Measurements from ENCODE around the gene ANAPC2.

The ANAPC2 gene

DNA sequence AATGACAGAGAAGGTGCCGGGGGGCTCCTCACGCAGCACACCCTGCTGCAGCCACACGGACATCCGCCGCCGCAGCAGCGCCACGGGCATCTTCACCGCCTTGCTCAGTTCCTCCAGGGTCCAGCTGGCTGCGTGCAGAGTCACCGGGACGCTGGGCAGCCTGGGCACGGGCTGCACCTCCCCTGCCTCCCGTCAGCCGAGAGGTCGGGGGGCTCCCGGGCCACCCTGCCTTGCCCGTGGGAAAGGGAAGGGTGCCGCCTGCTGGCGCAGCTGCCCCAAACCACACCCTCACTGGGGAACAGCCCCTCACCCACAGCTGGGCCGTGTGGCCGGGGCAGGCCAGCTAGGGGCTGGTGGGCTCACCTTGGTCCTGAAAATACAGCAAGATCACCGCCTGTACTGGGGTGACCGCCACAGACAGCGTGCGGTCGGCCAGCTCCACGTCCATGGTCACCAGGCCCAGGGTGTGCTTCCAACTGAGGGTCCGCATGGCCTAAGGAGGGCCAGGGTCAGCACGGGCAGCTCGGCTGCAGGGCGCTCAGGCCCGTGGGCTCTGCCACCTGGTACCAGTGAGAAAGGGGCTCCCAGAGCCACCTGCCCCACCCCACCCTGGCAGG is 12.9 kb downstream of the ANAPC2 start:
- no peak for DNase-seq (ENCODE audit: low read depth)

DNA sequence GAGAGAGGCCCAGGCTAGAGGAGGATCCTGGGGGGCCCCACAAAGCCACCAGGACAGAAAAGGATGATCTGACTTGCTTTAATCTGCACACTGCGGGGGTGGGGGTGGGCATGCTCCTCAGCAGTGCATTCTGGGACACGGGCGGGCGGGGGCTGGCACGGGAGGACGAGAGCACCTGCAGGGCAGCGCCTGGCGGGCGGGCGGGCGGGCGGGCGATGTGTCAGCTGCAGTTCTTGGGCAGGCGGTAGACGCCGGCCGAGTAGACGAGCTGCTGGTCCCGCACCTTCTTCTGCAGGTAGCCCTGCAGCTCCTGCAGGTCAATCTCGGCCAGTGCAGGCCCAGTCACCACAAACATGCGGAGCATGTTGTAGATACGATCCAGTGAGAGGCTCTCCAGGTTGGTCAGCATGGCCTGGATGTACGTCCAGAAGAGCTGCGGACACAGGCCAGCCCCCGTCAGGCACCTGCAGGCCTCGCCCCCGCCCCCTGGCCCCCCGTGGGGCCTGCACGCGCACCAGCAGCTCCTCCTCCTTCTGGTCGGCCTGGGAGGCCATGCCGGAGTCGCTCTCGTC is 13.6 kb downstream of the ANAPC2 start:
- no peak for DNase-seq (ENCODE audit: low read depth)

DNA sequence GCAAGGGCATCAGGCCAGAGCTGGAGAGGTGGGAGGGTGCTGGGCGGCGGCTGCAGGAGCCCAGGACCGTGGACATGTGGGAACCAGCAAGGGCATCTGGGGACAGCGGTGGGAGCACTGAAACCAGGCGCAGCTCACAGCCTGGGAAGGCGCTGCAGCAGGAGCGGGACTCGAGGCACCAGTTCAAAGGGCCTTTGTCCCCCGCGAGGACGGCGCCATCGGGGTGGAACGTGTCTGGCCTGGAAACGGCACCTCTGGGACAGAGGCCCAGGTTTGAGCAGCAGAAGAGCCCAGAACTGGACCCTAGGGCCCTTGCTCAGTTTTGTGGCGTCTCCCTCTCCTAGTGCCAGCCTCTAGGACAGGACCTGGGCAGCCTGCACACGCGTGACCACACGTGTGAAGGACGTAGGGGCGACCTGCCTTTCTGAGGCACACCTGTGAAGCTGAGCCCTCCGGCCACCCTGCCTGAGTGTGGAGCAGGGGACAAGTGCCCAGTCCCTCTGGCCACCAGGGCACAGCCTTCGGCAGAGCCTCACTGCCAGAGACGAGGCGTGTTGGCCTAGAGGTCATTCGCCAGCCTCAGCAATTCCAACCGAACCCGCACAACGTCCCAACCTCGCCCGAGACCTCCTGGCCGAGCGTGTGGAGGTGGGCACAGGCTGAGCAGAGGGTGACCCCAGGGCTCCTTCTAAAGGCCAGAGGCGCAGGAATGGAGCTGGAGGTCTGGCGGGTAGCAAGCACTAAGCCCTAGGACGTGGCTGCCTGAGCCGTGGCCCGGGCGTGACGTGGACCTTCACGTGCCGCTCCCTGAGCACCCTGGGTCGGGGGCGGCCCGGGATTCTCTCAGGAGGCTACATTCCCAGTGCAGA is 14.3 kb downstream of the ANAPC2 start:
- no peak for DNase-seq (ENCODE audit: low read depth)

DNA sequence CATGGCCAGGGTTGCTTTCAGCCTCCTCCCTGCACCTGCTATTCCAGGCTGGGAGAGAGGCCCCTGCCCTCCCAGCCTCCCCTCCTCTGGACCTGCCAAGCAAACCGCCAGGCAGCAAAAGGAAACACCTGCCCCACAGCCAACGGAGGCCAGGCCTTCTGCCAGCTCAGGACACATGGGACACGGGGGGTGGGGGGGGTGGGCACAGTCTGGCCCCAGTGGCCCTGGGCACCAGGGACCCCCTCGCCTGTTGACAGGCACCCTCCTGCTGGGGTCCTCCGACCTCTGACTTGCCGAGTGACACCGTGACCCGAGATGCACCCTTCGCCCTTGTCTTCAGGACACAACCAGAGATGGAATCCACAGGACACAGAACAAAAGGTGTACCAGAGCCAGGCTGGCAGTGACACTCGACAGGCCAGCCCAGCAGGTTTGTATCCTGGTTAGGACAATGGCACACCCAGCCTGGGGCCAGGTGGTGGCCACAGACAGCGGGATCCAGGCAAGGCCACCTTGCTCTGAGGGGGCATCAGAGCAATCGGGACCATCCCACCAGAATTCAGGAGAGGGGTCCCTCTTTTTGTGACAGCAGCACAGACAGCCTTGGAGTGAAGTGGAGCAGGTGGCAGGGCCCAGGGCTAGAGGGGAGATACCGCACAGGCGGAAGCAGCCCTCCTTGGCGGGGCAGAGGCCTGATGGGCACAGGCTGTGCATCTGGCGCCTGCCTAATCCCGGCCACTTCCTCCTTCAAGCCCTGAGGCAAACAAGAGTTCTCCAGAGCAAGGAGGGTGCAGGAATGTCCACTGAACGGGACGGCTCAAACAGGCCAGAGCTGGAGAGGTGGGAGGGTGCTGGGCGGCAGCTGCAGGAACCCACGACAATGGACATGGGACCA is 15.2 kb downstream of the ANAPC2 start:
- no peak for DNase-seq (ENCODE audit: low read depth)

DNA sequence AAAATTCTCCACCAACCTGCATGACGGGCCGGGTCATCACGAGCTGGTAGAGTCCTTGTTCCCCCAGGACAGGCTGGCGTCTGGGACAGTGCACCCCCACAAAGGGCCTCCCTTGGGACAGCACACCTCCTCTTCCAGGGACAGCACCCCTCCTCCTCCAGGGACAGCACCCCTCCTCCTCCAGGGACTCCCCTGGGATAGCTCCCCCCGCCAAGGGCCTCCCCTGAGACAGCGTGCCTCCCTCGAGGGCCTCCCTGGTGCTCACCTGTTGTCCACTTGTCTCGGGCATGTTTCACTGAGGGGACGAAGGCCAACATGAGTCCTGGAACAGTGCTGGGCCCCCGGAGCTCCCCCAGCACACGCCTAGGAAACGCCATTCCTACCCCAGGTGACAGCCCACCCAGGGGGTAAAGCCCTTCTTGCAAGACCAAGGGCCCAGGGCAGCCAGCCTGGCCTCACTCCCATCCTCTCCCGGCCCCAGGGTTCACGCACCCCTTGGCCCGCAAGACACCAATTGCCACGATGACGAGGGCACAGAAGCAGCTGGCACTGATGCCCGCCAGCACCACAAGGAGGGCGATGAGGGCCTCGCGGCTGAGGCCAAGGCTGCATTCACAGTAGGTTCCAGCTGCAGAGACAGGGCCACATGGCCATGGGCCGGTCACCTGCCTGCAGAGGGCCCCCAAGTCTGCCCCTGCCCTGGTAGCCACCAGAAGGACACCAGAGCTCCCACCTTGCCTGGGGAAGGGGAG is 17.0 kb downstream of the ANAPC2 start:
- no peak for DNase-seq (ENCODE audit: low read depth)

DNA sequence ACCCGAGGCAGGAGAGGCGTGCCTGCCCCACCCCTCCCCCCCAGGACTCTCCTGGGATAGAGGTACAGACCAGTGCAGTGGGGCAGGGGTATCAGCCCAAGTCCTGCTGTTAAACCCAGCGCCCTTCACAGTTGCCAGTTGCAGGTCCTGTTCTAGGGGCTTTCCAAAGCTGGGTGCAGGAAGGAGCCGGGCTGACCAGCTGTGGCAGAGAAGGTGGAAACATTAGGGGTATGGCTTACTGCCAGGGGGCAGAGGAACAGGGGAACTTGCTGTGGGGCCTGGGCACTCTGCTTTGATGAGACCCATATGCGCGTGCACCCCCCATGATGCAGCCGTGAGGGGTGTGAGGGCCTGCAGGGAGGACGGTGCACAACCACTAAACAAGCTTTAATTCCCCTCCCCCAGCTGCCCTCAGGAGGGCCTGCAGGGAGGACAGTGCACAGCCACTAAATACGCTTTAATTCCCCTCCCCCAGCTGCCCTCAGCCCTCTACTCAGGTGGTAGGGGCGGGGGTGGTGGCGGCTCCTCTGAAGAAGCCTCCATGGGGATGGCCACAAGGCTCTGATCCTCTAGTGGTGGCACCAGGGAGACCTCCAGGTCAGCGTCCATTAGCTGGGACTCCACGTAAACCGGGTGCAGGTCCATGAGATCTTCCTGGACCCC is 17.7 kb downstream of the ANAPC2 start:
- no peak for DNase-seq (ENCODE audit: low read depth)

DNA sequence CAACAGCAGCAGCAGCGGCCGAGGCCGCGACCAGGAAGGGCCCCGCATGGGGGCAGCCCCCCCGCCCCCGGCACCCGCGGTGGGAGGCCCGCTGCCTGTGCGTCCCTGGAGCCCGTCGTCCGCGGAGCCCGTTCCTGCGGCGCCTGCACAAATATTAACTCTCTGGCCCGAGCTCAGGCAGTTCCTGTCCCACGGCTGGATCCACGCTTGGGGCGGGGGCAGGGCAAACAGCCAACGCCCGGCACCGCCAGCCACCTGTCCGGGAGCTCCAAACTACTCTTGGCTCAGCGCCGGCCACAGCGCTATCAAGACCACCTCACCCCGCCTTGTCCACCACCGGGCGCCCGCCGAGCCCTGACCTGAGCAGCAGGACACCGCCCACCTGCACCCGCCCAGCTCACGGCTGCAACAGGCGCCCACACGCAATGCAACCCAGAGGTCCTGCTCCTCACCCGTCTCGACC is 18.4 kb downstream of the ANAPC2 start, which contains the start of gene LRRC26:
Gene LRRC26, minus strand, starts transcription at position 156 of the 463 bp plus-strand sequence. Its CDS starts 108 bp downstream, at position 48.
- DNase-seq (ENCODE audit: low read depth): no peak

DNA sequence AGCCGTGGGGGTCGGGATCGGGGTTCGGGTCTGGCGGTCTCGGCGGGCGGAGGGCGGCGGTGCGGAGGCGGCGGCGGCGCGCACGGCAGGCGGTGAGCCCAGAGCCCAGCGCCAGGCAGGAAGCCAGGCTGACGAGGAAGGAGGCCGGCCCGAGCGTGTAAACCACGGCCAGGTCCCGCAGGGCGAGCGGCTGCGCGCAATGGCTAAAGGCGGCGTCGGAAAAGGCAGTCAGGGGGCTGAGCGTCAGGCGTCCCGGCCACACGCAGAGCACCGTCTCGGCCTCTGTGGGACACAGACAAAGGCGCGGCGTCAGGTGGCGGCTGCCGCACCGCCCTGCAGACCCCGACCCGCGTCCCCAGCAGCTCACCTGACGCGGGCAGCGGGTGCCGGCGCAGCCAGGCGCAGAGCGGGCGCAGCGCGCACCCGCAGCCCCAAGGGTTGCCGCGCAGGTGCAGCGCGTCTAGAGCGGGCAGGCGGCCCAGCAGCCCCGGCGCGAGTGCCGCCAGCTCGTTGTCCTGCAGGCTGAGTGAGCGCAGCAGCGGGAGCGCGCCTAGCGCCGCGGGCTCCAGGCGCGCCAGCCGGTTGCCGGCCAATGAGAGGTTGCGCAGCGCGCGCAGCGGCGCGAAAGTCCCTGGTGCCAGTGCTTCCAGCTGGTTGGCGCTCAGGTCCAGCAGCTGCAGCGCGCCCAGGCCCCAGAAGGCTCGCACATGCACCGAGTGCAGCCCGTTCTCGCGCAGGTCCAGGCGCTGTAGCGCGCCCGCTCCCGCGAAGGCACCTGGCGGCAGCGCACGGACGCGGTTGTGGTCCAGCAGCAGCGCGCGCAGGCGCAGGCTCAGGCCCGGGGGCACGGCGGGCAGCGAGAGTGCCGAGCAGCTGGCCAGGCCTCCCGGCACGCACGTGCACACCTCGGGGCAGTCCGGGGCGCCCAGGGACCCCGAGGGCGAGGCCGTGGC is 19.2 kb downstream of the ANAPC2 start:
- no peak for DNase-seq (ENCODE audit: low read depth)

DNA sequence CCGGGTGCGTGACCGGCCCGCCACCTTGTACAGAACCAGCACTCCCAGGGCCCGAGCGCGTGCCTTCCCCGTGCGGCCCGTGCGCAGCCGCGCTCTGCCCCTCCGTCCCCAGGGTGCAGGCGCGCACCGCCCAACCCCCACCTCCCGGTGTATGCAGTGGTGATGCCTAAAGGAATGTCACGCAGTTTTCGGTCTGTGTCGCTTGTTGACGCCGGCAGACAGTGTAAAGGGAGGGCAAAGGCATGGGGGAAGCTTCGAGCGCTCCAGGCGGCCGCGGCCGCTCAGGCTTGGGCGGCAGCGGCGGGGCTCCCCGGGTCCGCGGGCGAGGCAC is 19.8 kb downstream of the ANAPC2 start:
- DNase-seq (ENCODE audit: low read depth): no peak

DNA sequence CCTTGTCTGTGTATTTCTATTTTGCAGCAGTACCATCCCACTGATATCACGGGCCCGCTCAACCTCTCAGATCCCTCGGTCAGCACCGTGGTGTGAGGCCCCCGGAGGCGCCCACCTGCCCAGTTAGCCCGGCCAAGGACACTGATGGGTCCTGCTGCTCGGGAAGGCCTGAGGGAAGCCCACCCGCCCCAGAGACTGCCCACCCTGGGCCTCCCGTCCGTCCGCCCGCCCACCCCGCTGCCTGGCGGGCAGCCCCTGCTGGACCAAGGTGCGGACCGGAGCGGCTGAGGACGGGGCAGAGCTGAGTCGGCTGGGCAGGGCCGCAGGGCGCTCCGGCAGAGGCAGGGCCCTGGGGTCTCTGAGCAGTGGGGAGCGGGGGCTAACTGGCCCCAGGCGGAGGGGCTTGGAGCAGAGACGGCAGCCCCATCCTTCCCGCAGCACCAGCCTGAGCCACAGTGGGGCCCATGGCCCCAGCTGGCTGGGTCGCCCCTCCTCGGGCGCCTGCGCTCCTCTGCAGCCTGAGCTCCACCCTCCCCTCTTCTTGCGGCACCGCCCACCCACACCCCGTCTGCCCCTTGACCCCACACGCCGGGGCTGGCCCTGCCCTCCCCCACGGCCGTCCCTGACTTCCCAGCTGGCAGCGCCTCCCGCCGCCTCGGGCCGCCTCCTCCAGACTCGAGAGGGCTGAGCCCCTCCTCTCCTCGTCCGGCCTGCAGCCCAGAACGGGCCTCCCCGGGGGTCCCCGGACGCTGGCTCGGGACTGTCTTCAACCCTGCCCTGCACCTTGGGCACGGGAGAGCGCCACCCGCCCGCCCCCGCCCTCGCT is 20.4 kb downstream of the ANAPC2 start:
- no peak for DNase-seq (ENCODE audit: low read depth)

DNA sequence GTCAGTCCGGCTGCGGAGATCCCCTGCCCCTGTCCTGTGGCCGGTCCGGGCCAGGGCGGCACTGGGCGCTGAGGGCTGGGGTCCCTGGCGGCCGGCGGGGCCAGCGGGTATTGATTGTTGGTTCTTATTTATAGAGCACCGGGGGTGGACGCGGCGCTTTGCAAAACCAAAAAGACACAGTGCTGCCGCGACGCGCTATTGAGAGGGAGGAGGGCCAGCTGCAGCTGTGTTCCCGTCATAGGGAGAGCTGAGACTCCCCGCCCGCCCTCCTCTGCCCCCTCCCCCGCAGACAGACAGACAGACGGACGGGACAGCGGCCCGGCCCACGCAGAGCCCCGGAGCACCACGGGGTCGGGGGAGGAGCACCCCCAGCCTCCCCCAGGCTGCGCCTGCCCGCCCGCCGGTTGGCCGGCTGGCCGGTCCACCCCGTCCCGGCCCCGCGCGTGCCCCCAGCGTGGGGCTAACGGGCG is 21.0 kb downstream of the ANAPC2 start:
- no peak for DNase-seq (ENCODE audit: low read depth)

DNA sequence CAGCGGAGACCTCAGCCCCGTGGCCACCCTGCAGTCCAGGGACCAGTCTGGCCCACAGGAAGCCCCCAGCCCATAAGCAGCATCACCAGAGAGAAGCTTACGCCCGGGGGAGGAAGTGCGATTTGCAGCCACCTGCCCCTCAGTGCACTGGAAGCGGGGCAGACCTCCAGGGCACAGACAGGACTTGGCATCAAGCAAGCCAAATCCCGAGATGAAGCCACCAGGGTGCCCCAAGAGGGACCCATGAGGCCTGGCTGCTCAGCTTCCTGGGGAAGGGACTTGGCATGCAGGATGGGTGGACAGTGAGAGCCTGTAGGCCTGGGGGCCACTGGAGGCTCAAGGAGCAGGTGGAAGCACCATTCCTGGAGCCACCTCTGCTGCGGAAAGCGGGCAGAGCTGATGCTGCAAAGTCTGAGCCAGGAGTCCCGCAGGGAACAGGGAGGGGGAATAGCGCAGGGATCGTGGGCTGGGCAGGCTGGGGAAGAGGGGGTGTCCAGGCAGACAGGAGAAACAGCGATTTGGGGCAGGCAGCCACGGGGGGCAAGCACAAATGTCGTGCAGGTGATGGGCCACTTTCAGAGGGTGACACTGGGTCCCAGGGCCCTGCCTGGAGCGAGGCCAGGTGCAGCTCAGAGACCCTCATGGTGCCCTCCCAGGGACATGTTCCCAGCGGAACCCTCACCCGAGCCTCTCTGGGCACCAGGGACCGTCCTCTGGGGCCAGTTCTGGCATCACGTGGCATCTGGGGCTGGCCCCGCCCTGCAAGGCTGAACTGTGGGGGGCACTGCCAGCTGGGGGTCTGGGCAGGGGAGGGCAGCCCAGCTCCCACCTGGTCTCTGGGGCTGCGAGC is 21.8 kb downstream of the ANAPC2 start:
- DNase-seq (ENCODE audit: low read depth): no peak

DNA sequence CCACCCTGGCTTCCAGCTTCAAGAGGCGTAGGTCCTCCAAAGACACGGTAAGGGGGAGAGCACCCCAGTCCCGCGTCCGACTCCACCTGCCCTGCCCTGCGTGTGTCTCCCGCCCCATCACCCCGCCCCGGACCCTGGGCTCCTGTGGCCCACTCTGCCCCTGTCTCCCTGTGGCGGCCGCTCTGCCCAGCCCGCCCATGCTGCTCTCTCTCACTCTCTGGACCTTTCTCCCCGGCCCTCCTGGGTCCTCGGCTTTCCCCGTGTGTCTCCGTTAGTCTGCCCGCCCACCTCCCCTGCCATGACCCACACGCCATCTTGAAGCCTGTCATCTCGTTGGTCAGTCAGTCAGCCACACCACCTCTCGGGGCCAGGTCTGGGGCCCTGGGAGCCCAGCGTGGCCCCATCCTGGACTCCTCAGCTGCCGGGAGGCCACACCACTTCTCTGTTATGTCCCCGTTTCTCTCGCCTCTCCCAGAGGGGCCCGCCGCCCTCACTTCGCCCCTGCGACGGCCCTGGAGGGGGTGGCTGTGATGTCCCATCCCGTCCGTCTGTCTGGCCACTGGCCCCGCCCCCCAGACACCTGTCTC is 23.0 kb downstream of the ANAPC2 start:
- no peak for DNase-seq (ENCODE audit: low read depth)

DNA sequence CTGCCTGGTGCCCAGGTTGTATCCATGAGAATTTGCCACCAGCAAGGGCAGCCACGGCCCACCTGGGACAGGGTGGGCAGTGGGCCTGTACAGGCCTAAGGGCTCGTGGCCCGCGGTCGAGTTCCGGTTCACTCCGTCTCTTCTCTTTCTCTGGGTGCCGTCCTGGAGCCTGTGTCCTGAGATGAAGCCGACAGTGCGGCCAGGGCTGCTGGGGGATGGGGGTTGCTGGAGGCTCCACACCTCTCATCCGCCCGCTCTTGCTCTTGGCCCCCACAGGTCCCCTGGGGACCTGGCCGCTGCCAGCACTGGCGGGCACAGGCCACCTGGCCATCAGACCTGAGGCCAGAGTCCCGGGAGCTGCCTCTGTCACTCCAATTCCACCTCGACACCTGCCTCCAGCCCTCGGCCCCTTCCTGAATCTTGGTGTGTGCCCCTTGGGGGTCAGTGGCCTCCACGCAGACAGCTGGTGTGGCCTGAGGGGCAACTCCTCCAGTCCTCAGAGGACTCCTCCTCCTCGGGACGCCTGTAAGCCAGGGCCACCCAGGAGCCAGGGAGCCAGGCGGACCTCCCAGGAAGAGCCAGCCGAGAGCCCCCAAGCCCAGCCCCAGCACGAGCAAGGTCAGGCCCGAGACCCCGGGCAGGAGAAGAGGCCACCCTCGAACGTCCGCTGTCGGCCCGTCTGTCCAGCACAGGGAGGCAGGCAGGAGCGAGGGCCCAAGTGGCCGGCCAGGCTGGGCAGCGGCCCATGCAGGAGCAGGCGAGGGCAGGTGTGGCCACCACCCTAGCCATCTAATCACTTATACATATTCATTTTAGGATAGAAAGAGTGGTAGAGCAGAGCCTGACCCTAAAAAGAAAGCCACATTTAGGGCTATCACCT is 23.8 kb downstream of the ANAPC2 start:
- DNase-seq (ENCODE audit: low read depth): no peak

DNA sequence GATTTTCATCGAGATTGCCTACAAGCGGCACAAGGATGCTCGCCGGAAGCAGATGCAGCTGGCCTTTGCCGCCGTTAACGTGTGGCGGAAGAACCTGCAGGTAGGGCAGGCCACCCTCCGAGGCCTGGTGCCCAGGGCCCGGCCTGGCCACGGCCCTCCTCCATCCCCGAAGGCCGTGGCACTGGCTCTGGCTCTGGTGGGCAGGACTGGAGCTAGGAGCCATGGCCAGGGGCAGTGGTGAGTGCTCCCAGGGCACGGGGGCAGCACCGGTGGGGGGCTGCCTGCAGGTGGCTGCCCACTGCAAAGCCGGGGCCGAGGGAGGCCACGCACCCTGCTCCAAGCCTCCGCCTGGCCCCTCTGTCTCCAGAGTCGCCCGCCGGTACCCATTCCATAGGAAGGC is 24.6 kb downstream of the ANAPC2 start:
- no peak for DNase-seq (ENCODE audit: low read depth)

DNA sequence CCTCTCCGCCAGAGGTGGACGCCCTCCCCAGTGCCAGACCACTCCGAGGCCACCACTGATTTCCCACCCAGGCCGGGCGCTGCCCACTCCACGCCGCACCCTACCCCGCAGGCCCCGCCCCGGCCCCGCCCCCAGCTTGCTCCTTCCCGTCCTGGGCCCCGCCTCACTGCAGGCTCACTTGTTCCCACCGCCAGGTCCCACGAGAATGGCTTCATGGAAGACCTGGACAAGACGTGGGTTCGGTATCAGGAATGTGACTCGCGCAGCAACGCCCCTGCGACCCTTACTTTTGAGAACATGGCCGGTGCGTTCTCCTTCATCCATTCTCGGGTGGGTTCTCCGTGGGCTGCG is 25.0 kb downstream of the ANAPC2 start:
- no peak for DNase-seq (ENCODE audit: low read depth)

Measured in HS-5 (cell line).